B cell (primary cell): ENCODE results near the gene MSS51. TPM values are rescaled to one million over a fixed set of nuclear protein-coding genes. Genes with fewer than 3 reads are reported as not detected.

ENCODE experiments used
- ATAC-seq: fragments of 200-7000 bp; cut with Tn5 transposase; one replicate; pipeline ENCODE4 v1.10.0; 2021; ENCODE audit warnings: low read depth, mild to moderate bottlenecking, moderate number of reproducible peaks, moderate library complexity
- CTCF ChIA-PET: fragments of 350-600 bp; sonication (Branson Sonifier 250); formaldehyde crosslinking; loops from one replicate; lab custom pipeline; 2021; ENCODE audit warnings: antibody characterized with exemption, inconsistent platforms; lab: Charles Lee
- POLR2A ChIA-PET: fragments of 350-600 bp; sonication (Branson Sonifier 250); formaldehyde crosslinking; loops from one replicate; lab custom pipeline; 2021; ENCODE audit warnings: antibody characterized with exemption; lab: Charles Lee
- DNase-seq: peaks from one replicate; pipeline ENCODE4 v3.0.0; 2013
- H2AFZ ChIP-seq: 2 replicates; pipeline ENCODE4 v1.6.1; 2012; ENCODE audit warnings: mild to moderate bottlenecking, low read depth, low read length; ENCODE audit not compliant: insufficient read depth, poor library complexity, severe bottlenecking
- H3K27ac ChIP-seq, 2 donors: 1 replicate in 1 of 2; 2 replicates in 1 of 2; pipeline ENCODE4 v1.5.1; 2012 to 2013; ENCODE audit warnings: low read length in 2 of 2, mild to moderate bottlenecking in 2 of 2, moderate library complexity in 1 of 2
- H3K27me3 ChIP-seq, 4 experiments: fragments of 200-600 bp in 1 of 4; sonication (generic) in 1 of 4; replicated peaks in 1 of 4; 1 replicate in 2 of 4; 2 replicates in 2 of 4; pipeline versions ENCODE4 v1.6.1 to v1.7.0; 2013 to 2016; ENCODE audit warnings: low read length in 3 of 4, mild to moderate bottlenecking in 2 of 4, mixed read lengths in 1 of 4, moderate library complexity in 1 of 4; ENCODE audit not compliant: insufficient read depth in 4 of 4, control insufficient read depth in 3 of 4; ENCODE audit errors: control extremely low read depth in 1 of 4
- H3K36me3 ChIP-seq, 2 experiments: replicated peaks in 1 of 2; 1 replicate in 1 of 2; 2 replicates in 1 of 2; pipeline versions ENCODE4 v1.6.1 to v1.7.1; 2013; ENCODE audit warnings: low read length in 1 of 2; ENCODE audit not compliant: insufficient read depth in 2 of 2, control insufficient read depth in 1 of 2; ENCODE audit errors: control extremely low read depth in 1 of 2, extremely low read depth in 1 of 2
- H3K4me1 ChIP-seq, 2 donors: fragments of 200-600 bp in 1 of 2; sonication (generic) in 1 of 2; 1 replicate in 1 of 2; 2 replicates in 1 of 2; pipeline versions ENCODE4 v1.5.1 to v1.6.1; 2013 to 2017; ENCODE audit warnings: low read length in 2 of 2; ENCODE audit not compliant: control insufficient read depth in 2 of 2, insufficient read depth in 2 of 2
- H3K4me2 ChIP-seq: replicated peaks from 2 replicates; pipeline ENCODE3; 2012; ENCODE audit warnings: mild to moderate bottlenecking, low read depth, low read length; ENCODE audit not compliant: poor library complexity, severe bottlenecking
- H3K4me3 ChIP-seq, 5 experiments: fragments of 200-600 bp in 1 of 5; sonication (generic) in 1 of 5; 1 replicate in 3 of 5; 2 replicates in 2 of 5; pipeline versions ENCODE4 v1.5.1 to v1.7.0; 2011 to 2016; ENCODE audit warnings: low read length in 4 of 5, mild to moderate bottlenecking in 4 of 5, low read depth in 2 of 5, control low read depth in 1 of 5, moderate library complexity in 1 of 5; ENCODE audit not compliant: insufficient read depth in 1 of 5; ENCODE audit errors: control extremely low read depth in 1 of 5, extremely low read depth in 1 of 5
- H3K79me2 ChIP-seq: fragments of 200-600 bp; sonication (generic); one replicate; pipeline ENCODE4 v1.6.0; 2016; ENCODE audit warnings: low read length; ENCODE audit not compliant: control insufficient read depth, insufficient read depth
- H3K9ac ChIP-seq: fragments of 200-600 bp; sonication (generic); 2 replicates; pipeline ENCODE4 v1.6.1; 2017; ENCODE audit warnings: mild to moderate bottlenecking, low read length, moderate library complexity
- H3K9me3 ChIP-seq, 3 donors: one replicate each; pipeline versions ENCODE4 v1.6.1 to v1.7.1; 2013; ENCODE audit warnings: low read length in 2 of 3; ENCODE audit not compliant: control insufficient read depth in 2 of 3, insufficient read depth in 1 of 3; ENCODE audit errors: control extremely low read depth in 1 of 3
- H4K20me1 ChIP-seq: 2 replicates; pipeline ENCODE4 v1.6.0; 2012; ENCODE audit warnings: mild to moderate bottlenecking, low read length; ENCODE audit not compliant: insufficient read depth, control insufficient read depth, poor library complexity, severe bottlenecking
- H3K27ac Mint-ChIP-seq: one replicate; pipeline ENCODE4 v1.8.0; 2021; ENCODE audit warnings: mixed read lengths
- H3K27me3 Mint-ChIP-seq: one replicate; pipeline ENCODE4 v1.8.0; 2021; ENCODE audit warnings: mixed read lengths
- H3K4me1 Mint-ChIP-seq: one replicate; pipeline ENCODE4 v1.8.0; 2021; ENCODE audit warnings: mixed read lengths
- H3K4me3 Mint-ChIP-seq: one replicate; pipeline ENCODE4 v1.8.0; 2021; ENCODE audit warnings: mixed read lengths
- H3K9me3 Mint-ChIP-seq: one replicate; pipeline ENCODE4 v1.8.0; 2022; ENCODE audit warnings: mixed read lengths; ENCODE audit not compliant: insufficient read depth
- EZH2 ChIP-seq: IDR thresholded peaks from 2 replicates; pipeline ENCODE4 v1.6.1; 2012; ENCODE audit warnings: borderline replicate concordance, low read depth, mild to moderate bottlenecking, moderate library complexity, low read length; ENCODE audit not compliant: insufficient read depth, poor library complexity, severe bottlenecking
- WGBS: methylation state at CpG from one replicate; pipeline ENCODE4 v1.1.5; 2013; ENCODE audit warnings: missing lambda C conversion rate; ENCODE audit not compliant: insufficient coverage; 5-methylcytosine and 5-hydroxymethylcytosine counted together
- intact Hi-C: fragments of 100-400 bp; cut with micrococcal nuclease; formaldehyde crosslinking; loops from one replicate; pipeline ENCODE4 v1.10.0; 2022
- polyA plus RNA-seq: library from polyadenylated mRNA; depleted of rRNA; stranded (reverse); fragments of >200 nt; gene quantifications from 2 replicates; pipeline ENCODE4 v1.2.3, GENCODE V29; 2012
- total RNA-seq, 2 donors: library from RNA; stranded (reverse); fragments of 120-200 nt in 1 of 2; gene quantifications; 1 replicate in 1 of 2; 2 replicates in 1 of 2; pipeline versions ENCODE4 v1.2.3 to v1.2.4, GENCODE V29; 2013 to 2022
- TF ChIP-seq, protein P1 (sequence below): fragments of 200-600 bp; IDR thresholded peaks from one replicate; pipeline ENCODE4 v1.8.0; 2022; ENCODE audit warnings: antibody characterized with exemption, mild to moderate bottlenecking

MSS51 gene
- total and polyA plus RNA-seq, 2 donors (not counting 1 experiment from before 2014, with no cell fraction given) = 4.7 to 6.4 TPM

DNA sequence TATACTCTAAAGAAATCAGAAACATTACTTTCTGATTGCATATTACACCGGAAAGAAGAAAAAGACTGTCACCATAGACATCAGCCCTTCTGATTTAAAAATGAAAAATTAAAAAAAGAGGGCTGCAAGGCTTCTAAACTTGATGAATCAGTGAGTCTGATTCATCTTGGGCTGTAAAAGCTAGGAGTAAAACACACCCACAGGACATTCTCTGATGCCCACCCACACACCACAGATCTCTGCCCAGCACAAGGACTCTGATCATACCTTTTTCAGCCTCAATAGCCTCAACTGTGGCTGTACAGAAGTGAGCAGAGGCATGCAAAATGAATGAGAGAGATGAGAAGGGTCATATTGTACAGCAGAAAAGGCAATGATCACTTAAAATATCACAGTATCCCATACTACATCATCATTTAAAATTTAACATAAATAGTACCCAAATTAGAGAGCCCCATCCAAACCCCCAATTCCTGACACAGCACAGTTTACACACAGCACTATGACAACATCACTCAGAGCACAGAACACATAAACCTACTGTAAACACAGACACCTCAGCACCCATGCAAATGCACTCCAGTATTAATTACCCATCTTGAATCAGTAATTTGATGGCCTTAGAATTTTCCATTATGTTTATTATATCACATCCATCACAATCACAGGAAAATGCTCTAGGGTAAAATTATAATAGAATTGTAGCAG, 6.4 kb upstream of the MSS51 start:
- Mint-ChIP-seq H3K27ac (no peak overlapping the region), H3K4me1 (no peaks in the 10 kb centered on the region), H3K27me3 (no peaks in the 10 kb centered on the region), H3K4me3 (no peak overlapping the region), H3K9me3 (no peaks in the 10 kb centered on the region)
- DNase-seq (no peak), ATAC-seq (no peak)
- TF ChIP-seq, protein P1, sequence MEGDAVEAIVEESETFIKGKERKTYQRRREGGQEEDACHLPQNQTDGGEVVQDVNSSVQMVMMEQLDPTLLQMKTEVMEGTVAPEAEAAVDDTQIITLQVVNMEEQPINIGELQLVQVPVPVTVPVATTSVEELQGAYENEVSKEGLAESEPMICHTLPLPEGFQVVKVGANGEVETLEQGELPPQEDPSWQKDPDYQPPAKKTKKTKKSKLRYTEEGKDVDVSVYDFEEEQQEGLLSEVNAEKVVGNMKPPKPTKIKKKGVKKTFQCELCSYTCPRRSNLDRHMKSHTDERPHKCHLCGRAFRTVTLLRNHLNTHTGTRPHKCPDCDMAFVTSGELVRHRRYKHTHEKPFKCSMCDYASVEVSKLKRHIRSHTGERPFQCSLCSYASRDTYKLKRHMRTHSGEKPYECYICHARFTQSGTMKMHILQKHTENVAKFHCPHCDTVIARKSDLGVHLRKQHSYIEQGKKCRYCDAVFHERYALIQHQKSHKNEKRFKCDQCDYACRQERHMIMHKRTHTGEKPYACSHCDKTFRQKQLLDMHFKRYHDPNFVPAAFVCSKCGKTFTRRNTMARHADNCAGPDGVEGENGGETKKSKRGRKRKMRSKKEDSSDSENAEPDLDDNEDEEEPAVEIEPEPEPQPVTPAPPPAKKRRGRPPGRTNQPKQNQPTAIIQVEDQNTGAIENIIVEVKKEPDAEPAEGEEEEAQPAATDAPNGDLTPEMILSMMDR = no peak
- TF ChIP-seq EZH2 = no peak
- no peak overlapping the region for H3K27ac ChIP-seq
- peaks cover 25 to 29% of the 10 kb centered on the region in 2 experiments for H3K36me3 ChIP-seq
- WGBS = no CpG with 5 or more reads among the region's 1 CpG
- intact Hi-C loops = no loop called here
- H3K9ac ChIP-seq = no peak overlapping the region
- H3K4me2 ChIP-seq = no peak overlapping the region
- H3K4me1 ChIP-seq = no peaks in the 10 kb centered on the region
- ChIA-PET POLR2A (no interaction called here), CTCF (no interaction called here)
- no peaks in the 10 kb centered on the region for H4K20me1 ChIP-seq
- no peak overlapping the region for H2AFZ ChIP-seq
- H3K27me3 ChIP-seq = no peaks in the 10 kb centered on the region
- no peak overlapping the region for H3K4me3 ChIP-seq
- no peaks in the 10 kb centered on the region for H3K79me2 ChIP-seq
- no peaks in the 10 kb centered on the region for H3K9me3 ChIP-seq

DNA sequence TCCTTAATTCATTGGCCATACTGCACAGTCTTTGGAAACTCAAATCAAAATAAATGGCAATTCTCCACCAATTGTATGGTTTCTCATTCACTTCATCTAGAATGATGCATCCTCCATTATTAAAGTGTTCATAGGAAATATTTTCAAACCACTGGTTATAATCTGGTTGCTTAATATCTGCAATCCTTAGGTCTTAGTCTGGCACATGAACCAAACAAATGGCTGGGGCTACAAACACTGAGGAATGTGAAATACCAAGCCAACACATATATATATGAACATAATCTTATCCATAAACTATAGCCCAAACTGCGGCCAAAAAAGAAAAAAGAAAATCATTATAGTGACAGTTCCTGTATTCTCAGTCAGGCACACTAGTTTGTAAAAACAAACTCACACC, 5.7 kb upstream of the MSS51 start:
- intact Hi-C loops = no loop called here
- Mint-ChIP-seq H3K27me3 (no peaks in the 10 kb centered on the region), H3K4me1 (no peaks in the 10 kb centered on the region), H3K9me3 (no peaks in the 10 kb centered on the region), H3K4me3 (no peak overlapping the region), H3K27ac (no peak overlapping the region)
- no peaks in the 10 kb centered on the region for H4K20me1 ChIP-seq
- ChIA-PET CTCF (no interaction called here), POLR2A (no interaction called here)
- H3K9me3 ChIP-seq = no peaks in the 10 kb centered on the region
- no peak overlapping the region for H3K9ac ChIP-seq
- no peak overlapping the region for H3K27ac ChIP-seq
- no peak overlapping the region for H3K4me3 ChIP-seq
- ATAC-seq = no peak
- peaks cover 20 to 25% of the 10 kb centered on the region in 2 experiments for H3K36me3 ChIP-seq
- H3K4me2 ChIP-seq = no peak overlapping the region
- DNase-seq = no peak
- TF ChIP-seq, protein P1 = no peak
- TF ChIP-seq EZH2 = no peak
- H3K79me2 ChIP-seq = no peaks in the 10 kb centered on the region
- no CpG with 5 or more reads among the region's 1 CpG for WGBS
- no peak overlapping the region for H2AFZ ChIP-seq
- no peaks in the 10 kb centered on the region for H3K4me1 ChIP-seq
- H3K27me3 ChIP-seq = no peaks in the 10 kb centered on the region
